ENCODE data around the gene YWHAB.
A peak's percentile ranks its signal among the peaks of the same experiment; 100 is the strongest.

YWHAB gene

GRCh38 chr20:44900231-44900854 lies 14.8 kb downstream of the YWHAB start:
- no peak for DNase-seq (ENCODE audit: low read depth)
- H3K4me3 ChIP-seq (ENCODE audit: low read depth, low read length), result no peak overlapping the region
- TF ChIP-seq CTCF (conservative IDR thresholded peaks at IDR 0.05; ENCODE audit: low read depth, low read length), result no peak

GRCh38 chr20:44901974-44902373 lies 16.5 kb downstream of the YWHAB start:
- TF ChIP-seq CTCF (conservative IDR thresholded peaks at IDR 0.05; ENCODE audit: low read depth, low read length), result no peak
- H3K4me3 ChIP-seq (ENCODE audit: low read depth, low read length), result no peak overlapping the region
- peak; percentile 34 for DNase-seq (ENCODE audit: low read depth)

- TF ChIP-seq CTCF (conservative IDR thresholded peaks at IDR 0.05; ENCODE audit: low read depth, low read length), result no peak
- no peak overlapping the region for H3K4me3 ChIP-seq (ENCODE audit: low read depth, low read length)
- DNase-seq (ENCODE audit: low read depth), result no peak
Observed at GRCh38 chr20:44904377-44904776, 18.9 kb downstream of the YWHAB start.

- H3K4me3 ChIP-seq (ENCODE audit: low read depth, low read length), result peak overlapping the region; percentile 76
- no peak for DNase-seq (ENCODE audit: low read depth)
- no peak for TF ChIP-seq CTCF (conservative IDR thresholded peaks at IDR 0.05; ENCODE audit: low read depth, low read length)
Observed at GRCh38 chr20:44908987-44909871, 23.7 kb downstream of the YWHAB start.

GRCh38 chr20:44909872-44910689 lies 24.6 kb downstream of the YWHAB start, which contains the start of gene PABPC1L:
Gene PABPC1L, plus strand, starts transcription at chr20:44910060. Its CDS starts 84 bp downstream, at chr20:44910144.
- peak within 1 kb of the TSS; percentile 76 for H3K4me3 ChIP-seq (ENCODE audit: low read depth, low read length)
- TF ChIP-seq CTCF (conservative IDR thresholded peaks at IDR 0.05; ENCODE audit: low read depth, low read length), result no peak
- DNase-seq (ENCODE audit: low read depth), result peak; percentile 75

- peak; percentile 8 for DNase-seq (ENCODE audit: low read depth)
- peak overlapping the region; percentile 76 for H3K4me3 ChIP-seq (ENCODE audit: low read depth, low read length)
- TF ChIP-seq CTCF (conservative IDR thresholded peaks at IDR 0.05; ENCODE audit: low read depth, low read length), result no peak
Observed at GRCh38 chr20:44910690-44911262, 25.3 kb downstream of the YWHAB start.
